ENCODE measurements around the gene TMEM150C.

The TMEM150C gene

DNA sequence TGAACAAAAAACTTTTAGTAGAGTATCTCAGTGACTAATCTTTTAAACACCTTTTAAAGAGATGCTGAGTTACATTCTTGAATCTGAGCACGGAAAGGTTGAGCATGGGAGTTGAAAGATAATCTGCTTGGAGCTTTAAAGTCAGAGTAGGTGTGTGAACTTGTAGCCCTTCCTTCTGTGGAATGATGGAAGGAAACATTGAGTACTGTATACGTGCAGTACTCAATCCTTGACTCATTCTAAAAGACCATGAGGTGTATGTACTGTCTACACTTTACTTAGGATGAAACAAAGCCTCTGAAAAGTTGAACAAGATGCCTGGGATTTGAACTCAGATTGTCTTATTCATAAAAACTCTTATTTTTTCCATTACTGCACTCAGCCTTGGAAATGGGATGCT is 128.0 kb downstream of the TMEM150C start:
- TF ChIP-seq, protein P1, sequence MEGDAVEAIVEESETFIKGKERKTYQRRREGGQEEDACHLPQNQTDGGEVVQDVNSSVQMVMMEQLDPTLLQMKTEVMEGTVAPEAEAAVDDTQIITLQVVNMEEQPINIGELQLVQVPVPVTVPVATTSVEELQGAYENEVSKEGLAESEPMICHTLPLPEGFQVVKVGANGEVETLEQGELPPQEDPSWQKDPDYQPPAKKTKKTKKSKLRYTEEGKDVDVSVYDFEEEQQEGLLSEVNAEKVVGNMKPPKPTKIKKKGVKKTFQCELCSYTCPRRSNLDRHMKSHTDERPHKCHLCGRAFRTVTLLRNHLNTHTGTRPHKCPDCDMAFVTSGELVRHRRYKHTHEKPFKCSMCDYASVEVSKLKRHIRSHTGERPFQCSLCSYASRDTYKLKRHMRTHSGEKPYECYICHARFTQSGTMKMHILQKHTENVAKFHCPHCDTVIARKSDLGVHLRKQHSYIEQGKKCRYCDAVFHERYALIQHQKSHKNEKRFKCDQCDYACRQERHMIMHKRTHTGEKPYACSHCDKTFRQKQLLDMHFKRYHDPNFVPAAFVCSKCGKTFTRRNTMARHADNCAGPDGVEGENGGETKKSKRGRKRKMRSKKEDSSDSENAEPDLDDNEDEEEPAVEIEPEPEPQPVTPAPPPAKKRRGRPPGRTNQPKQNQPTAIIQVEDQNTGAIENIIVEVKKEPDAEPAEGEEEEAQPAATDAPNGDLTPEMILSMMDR (conservative IDR thresholded peaks at IDR 0.05; ENCODE audit: low read depth), result no peak
- POLR2A ChIA-PET (ENCODE audit: low non-redundant PET), result no interaction called here
- DNase-seq (ENCODE audit: low spot score), result no peak
- H3K27ac ChIP-seq, result no peak overlapping the region
- CTCF ChIA-PET, result interaction anchor here (0.6 kb wide), 1 partner anchor 394 kb away, joined by 3 read pairs; no protein-coding TSS in a partner anchor

Measured in RWPE1 (cell line).